Loucy (cell line): ENCODE data around the gene LCK.

ENCODE experiments used
- H2AFZ ChIP-seq: fragments of 200-600 bp; sonication (generic); 2 replicates; pipeline ENCODE4 v1.6.0; 2016; ENCODE audit warnings: antibody characterized with exemption, mild to moderate bottlenecking, low read length, moderate library complexity
- H3F3A ChIP-seq: fragments of 200-600 bp; 2 replicates; pipeline ENCODE4 v1.6.0; 2016; ENCODE audit warnings: antibody characterized with exemption, low read depth, mild to moderate bottlenecking
- H3K27me3 ChIP-seq: fragments of 200-600 bp; sonication (generic); 2 replicates; pipeline ENCODE4 v1.6.1; 2014; ENCODE audit warnings: low read length, mild to moderate bottlenecking; ENCODE audit not compliant: insufficient read depth, poor library complexity, severe bottlenecking
- H3K36me3 ChIP-seq: fragments of 200-600 bp; sonication (generic); 2 replicates; pipeline ENCODE4 v1.6.1; 2016; ENCODE audit warnings: low read length; ENCODE audit not compliant: insufficient read depth
- H3K4me1 ChIP-seq: fragments of 200-600 bp; sonication (generic); 2 replicates; pipeline ENCODE4 v1.5.1; 2014; ENCODE audit warnings: low read length, mild to moderate bottlenecking; ENCODE audit not compliant: insufficient read depth, poor library complexity, severe bottlenecking
- H3K4me2 ChIP-seq: fragments of 200-600 bp; sonication (generic); 2 replicates; pipeline ENCODE4 v1.6.0; 2014; ENCODE audit warnings: antibody characterized with exemption, low read length, low read depth, mild to moderate bottlenecking; ENCODE audit not compliant: poor library complexity, severe bottlenecking
- H3K4me3 ChIP-seq: fragments of 200-600 bp; sonication (generic); 2 replicates; pipeline ENCODE4 v1.5.1; 2014; ENCODE audit warnings: low read length, mild to moderate bottlenecking, mixed read lengths; ENCODE audit not compliant: poor library complexity, severe bottlenecking
- H3K79me2 ChIP-seq: fragments of 200-600 bp; sonication (generic); 2 replicates; pipeline ENCODE4 v1.6.1; 2014; ENCODE audit warnings: low read length; ENCODE audit not compliant: insufficient read depth
- H3K9ac ChIP-seq: fragments of 200-600 bp; sonication (generic); 2 replicates; pipeline ENCODE4 v1.6.0; 2014; ENCODE audit warnings: mild to moderate bottlenecking, low read depth, low read length, moderate library complexity; ENCODE audit not compliant: poor library complexity, severe bottlenecking
- H3K9me2 ChIP-seq: fragments of 200-600 bp; sonication (generic); replicated peaks from 2 replicates; pipeline ENCODE4 v1.6.1; 2016; ENCODE audit warnings: low read depth, low read length, mixed read lengths
- H3K9me3 ChIP-seq: fragments of 200-600 bp; sonication (generic); 2 replicates; pipeline ENCODE4 v1.6.1; 2014; ENCODE audit warnings: mild to moderate bottlenecking, antibody characterized with exemption, low read length, low read depth; ENCODE audit not compliant: insufficient read depth
- H4K20me1 ChIP-seq: fragments of 200-600 bp; sonication (generic); 2 replicates; pipeline ENCODE4 v1.6.0; 2014; ENCODE audit warnings: antibody characterized with exemption, low read length, mild to moderate bottlenecking; ENCODE audit not compliant: insufficient read depth, poor library complexity, severe bottlenecking
- EZH2phosphoT487 ChIP-seq: fragments of 200-600 bp; IDR thresholded peaks from 2 replicates; pipeline ENCODE4 v1.6.1; 2018; ENCODE audit warnings: antibody characterized with exemption, mild to moderate bottlenecking, moderate library complexity, borderline replicate concordance
- TF ChIP-seq, protein P1 (sequence below): fragments of 200-600 bp; sonication (generic); conservative IDR thresholded peaks from 2 replicates; pipeline ENCODE4 v1.5.1; 2014; ENCODE audit warnings: mild to moderate bottlenecking, antibody characterized with exemption, low read length

Gene LCK

DNA sequence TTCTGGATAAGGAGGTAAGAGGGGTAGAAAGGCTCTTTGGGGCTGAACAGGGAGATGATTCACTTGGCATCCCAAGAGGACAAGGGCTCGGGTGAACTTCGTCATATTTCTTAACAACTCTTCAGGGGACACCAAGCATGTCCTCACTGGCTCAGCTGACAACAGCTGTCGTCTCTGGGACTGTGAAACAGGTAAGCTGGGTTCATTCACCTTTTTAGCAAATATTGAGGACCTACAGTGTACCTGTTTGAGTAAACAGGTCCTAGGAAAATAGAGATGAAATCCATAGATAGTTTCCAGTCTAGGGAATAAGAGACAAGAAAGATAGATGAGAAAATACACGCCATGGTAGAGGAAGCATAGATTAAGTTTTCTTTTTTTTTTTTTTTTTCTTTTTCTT, 26.8 kb upstream of the LCK start:
- Histone ChIP-seq H3K9me3 (no peaks in the 10 kb centered on the region), H2AFZ (no peak overlapping the region), H3K9me2 (no peaks in the 10 kb centered on the region), H3K79me2 (peaks cover 22% of the 10 kb centered on the region), H3F3A (no peaks in the 10 kb centered on the region), H3K36me3 (peaks cover 13% of the 10 kb centered on the region), H3K4me1 (peaks cover 27% of the 10 kb centered on the region), H3K27me3 (no peaks in the 10 kb centered on the region), H4K20me1 (no peaks in the 10 kb centered on the region), H3K4me2 (peak overlapping the region; percentile 91), H3K4me3 (peak overlapping the region; percentile 90), H3K9ac (peak overlapping the region; percentile 85)
- no peak for TF ChIP-seq EZH2phosphoT487
- TF ChIP-seq, protein P1, sequence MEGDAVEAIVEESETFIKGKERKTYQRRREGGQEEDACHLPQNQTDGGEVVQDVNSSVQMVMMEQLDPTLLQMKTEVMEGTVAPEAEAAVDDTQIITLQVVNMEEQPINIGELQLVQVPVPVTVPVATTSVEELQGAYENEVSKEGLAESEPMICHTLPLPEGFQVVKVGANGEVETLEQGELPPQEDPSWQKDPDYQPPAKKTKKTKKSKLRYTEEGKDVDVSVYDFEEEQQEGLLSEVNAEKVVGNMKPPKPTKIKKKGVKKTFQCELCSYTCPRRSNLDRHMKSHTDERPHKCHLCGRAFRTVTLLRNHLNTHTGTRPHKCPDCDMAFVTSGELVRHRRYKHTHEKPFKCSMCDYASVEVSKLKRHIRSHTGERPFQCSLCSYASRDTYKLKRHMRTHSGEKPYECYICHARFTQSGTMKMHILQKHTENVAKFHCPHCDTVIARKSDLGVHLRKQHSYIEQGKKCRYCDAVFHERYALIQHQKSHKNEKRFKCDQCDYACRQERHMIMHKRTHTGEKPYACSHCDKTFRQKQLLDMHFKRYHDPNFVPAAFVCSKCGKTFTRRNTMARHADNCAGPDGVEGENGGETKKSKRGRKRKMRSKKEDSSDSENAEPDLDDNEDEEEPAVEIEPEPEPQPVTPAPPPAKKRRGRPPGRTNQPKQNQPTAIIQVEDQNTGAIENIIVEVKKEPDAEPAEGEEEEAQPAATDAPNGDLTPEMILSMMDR: no peak

DNA sequence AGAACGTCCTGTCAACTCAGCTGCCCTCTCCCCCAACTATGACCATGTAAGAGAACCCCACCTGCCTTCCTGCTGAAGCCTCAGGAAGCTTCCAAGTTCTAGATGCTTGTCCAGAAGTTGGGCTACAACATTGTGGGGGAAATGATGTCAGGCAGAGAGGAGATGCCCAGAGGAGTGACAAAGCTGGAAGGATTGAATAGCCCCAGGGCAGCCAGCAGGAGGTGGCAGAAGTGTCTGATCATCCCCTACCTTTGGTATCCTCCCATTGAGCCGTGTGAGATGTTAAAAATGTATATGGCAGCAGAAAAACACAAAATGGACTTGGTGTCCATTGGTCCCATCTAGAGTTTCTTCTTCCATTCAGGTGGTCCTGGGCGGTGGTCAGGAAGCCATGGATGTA, 22.3 kb upstream of the LCK start:
- peaks cover 20% of the 10 kb centered on the region for H3K36me3 ChIP-seq
- peaks cover 6% of the 10 kb centered on the region for H3K4me1 ChIP-seq
- no peaks in the 10 kb centered on the region for H3K27me3 ChIP-seq
- TF ChIP-seq, protein P1: no peak
- TF ChIP-seq EZH2phosphoT487: no peak
- no peak overlapping the region for H3K4me2 ChIP-seq
- no peak overlapping the region for H3K9ac ChIP-seq
- H3F3A ChIP-seq: no peaks in the 10 kb centered on the region
- H3K4me3 ChIP-seq: no peak overlapping the region
- no peaks in the 10 kb centered on the region for H3K9me3 ChIP-seq
- H2AFZ ChIP-seq: no peak overlapping the region
- H4K20me1 ChIP-seq: no peaks in the 10 kb centered on the region
- H3K9me2 ChIP-seq: no peaks in the 10 kb centered on the region
- H3K79me2 ChIP-seq: peaks cover 6% of the 10 kb centered on the region; the same call in 1 of the 2 replicates

DNA sequence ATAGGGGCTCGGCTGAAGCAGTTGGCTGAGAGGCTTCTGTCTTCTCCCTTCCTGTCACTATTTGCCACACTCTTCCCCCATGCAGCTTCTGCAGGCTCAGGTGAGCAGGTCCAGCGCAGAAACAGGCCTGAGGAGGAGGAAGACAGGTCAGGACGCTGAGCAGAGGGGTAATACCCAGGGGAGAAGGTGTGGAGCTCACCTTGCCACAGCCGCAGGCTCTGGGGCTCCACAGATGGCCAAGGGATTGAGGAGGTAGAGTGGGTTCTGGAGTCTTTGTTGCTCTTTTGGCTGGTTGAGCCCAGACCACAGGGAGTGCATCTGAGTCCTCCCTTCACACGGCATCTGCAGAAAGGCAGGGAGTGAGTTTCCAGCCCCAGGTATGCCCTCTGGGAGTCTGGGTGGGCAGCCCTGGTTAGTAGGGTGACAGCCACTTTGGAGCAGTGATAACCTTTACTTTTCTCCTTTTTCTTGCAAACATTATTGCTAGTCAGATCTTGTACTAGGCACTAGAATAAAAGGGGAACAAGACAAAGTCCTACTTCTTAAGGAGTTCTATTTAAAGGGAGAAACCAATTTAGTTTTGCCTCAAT, 19.1 kb upstream of the LCK start:
- H3K4me1 ChIP-seq: no peaks in the 10 kb centered on the region
- no peaks in the 10 kb centered on the region for H3K9me3 ChIP-seq
- H3K27me3 ChIP-seq: no peaks in the 10 kb centered on the region
- H3K4me3 ChIP-seq: no peak overlapping the region
- no peaks in the 10 kb centered on the region for H3K9me2 ChIP-seq
- H3K4me2 ChIP-seq: no peak overlapping the region
- H2AFZ ChIP-seq: no peak overlapping the region
- TF ChIP-seq, protein P1: no peak
- TF ChIP-seq EZH2phosphoT487: no peak
- no peaks in the 10 kb centered on the region for H4K20me1 ChIP-seq
- H3F3A ChIP-seq: no peaks in the 10 kb centered on the region
- H3K9ac ChIP-seq: no peak overlapping the region
- H3K79me2 ChIP-seq: no peaks in the 10 kb centered on the region
- H3K36me3 ChIP-seq: peaks cover 20% of the 10 kb centered on the region
